ENCODE measurements around the gene FAM234A.

FAM234A gene

DNA sequence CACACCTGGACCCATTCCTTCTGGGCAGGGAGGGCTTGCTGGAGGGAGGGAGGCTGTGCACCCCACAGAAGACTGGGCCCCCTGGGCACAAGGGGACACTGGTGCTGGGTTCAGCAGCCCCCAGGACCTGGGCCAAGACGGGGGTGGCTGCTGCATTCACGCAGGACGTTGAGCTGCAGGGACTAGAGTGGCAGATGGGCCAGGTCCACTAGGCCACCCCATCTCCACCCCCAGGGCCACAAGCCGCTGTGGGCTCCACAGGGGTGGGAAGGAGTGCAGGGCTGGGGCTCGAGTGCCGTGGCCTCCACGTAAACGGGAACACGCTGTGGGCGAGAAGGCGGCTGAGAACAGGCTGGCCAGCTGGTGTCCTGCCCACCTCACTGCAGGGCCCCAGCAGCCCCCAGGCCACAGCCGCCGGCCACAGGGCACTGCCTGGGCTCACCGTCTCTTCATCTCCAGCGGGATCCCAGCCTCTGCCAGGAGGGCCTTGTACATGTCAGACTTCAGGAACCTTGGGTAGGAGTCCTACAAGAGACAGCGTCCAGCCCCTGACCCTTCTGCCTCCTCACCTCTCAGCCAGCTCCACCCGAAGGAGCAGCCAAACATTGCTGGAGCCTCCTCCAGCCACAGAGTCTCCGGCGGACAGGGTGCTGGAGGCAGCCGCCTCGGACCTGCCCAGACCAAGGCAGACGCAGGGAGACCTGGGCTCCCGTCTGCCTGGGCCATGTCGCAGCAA is 34.6 kb downstream of the FAM234A start:
- H3K4me3 ChIP-seq (ENCODE audit: low read depth in 1 of 2, low read length in 2 of 2) = peak overlapping the region; percentile 38 to 72
- H3K27me3 ChIP-seq (ENCODE audit: control insufficient read depth in 1 of 2, insufficient read depth in 2 of 2, low read length in 2 of 2) = no peaks in the 10 kb centered on the region
- H3K27ac ChIP-seq (ENCODE audit: low read depth, low read length) = no peak overlapping the region
- H3K9me3 ChIP-seq (ENCODE audit: control insufficient read depth in 1 of 2, low read length in 2 of 2) = no peaks in the 10 kb centered on the region
- peak overlapping the region; percentile 55 to 66 for H3K9ac ChIP-seq (ENCODE audit: low read depth in 1 of 2, low read length in 2 of 2)
- H3K36me3 ChIP-seq (ENCODE audit: control insufficient read depth in 1 of 2, insufficient read depth in 2 of 2, low read length in 2 of 2) = peaks cover 6 to 15% of the 10 kb centered on the region in 2 donors
- H3K4me1 ChIP-seq (ENCODE audit: control insufficient read depth in 1 of 2, insufficient read depth in 2 of 2, low read length in 2 of 2) = peaks cover 35 to 37% of the 10 kb centered on the region in 2 donors

DNA sequence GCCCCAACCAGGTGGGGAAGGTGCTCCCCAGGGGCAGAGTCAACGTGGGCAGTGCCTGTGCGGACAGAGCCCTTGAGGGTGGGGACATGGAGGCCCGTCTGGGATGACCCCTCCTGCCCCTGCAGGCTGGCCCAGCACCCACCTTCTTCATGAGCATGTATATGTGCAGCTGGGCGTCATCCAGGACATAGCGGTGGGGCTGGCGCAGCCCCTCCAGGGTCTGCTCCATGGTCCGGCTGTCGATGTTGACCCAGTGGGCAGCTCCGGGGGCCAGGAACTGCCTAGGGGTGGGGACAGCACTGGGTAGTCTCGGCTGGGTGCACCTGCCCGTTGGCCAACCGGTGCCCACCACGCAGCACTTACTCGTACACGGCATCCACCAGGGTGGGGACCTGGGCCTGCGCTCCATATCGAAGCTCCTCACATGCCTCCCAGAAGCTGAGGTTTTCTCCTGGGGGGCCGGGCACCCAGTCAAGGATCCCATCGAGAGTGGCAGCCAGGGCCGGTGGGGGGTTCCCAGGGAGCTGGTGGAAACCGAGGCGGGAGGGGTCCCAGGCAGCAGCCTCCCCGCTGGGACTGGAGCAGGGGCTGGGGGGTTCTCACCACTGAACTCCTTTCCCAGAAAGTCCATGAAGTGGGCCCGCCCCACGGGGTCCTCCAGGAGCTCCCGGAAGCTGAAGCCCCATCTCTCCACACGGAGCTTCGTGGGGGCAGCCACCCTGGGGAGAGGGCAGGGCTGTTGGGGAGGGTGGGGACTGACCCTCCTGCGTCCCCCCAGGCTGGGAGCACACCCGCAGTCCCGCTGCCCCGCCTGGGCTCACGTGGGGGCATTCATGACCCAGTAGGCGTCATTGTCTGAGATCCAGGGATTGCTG is 36.0 kb downstream of the FAM234A start:
- Histone ChIP-seq H3K4me3 (ENCODE audit: low read depth in 1 of 2, low read length in 2 of 2) (peak overlapping the region in 1 of 2 donors; percentile 32), H3K27me3 (ENCODE audit: control insufficient read depth in 1 of 2, insufficient read depth in 2 of 2, low read length in 2 of 2) (no peaks in the 10 kb centered on the region), H3K36me3 (ENCODE audit: control insufficient read depth in 1 of 2, insufficient read depth in 2 of 2, low read length in 2 of 2) (peaks cover 0 to 2% of the 10 kb centered on the region in 2 donors), H3K9me3 (ENCODE audit: control insufficient read depth in 1 of 2, low read length in 2 of 2) (no peaks in the 10 kb centered on the region), H3K9ac (ENCODE audit: low read depth in 1 of 2, low read length in 2 of 2) (no peak overlapping the region), H3K4me1 (ENCODE audit: control insufficient read depth in 1 of 2, insufficient read depth in 2 of 2, low read length in 2 of 2) (peaks cover 32 to 41% of the 10 kb centered on the region in 2 donors), H3K27ac (ENCODE audit: low read depth, low read length) (no peak overlapping the region)

DNA sequence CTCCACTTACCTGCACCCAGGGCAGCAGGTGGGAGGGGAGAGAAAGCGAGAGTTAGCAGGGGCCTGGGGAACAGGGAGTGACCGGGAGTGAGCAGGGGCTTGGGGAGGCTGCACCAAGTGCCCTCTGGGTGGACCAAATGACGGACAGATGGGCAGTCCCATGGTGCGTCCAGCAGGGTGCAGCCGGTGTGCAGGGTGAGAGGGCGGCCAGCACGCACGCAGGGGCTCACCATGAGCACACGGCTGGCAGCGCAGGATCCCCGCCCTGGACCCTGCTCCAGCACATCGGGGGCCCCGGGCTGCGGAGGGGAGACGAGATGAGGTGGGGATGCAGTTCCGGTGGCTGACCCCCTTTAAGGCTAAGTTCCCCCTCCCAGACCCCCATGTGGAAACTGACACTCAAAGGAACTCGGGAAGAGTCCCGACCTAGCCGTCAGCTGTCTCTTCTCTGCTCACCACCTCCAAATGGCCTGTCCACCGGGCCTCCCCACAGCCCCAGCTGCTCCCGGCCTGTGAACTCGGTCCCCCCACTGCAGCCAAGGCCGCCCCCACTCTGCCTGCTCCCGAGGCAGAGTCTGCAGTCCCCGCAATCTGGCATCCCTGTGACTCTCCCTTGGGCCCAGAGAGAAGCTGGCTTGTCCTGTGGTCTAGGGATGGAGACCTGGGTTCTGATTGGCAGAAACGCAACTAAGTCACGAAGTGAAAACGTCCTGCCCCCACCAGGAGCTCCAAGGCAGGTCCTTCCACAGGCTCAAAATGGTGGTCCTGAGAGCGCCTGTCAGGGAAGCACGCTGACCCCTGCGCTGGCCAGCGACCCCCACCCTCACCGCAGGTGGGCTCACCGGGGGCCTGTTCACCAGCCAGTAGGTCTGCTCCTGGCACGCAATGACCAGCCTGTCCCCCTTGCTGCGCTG is 38.3 kb downstream of the FAM234A start:
- Histone ChIP-seq H3K4me3 (ENCODE audit: low read depth in 1 of 2, low read length in 2 of 2) (no peak overlapping the region), H3K27me3 (ENCODE audit: control insufficient read depth in 1 of 2, insufficient read depth in 2 of 2, low read length in 2 of 2) (no peaks in the 10 kb centered on the region)

DNA sequence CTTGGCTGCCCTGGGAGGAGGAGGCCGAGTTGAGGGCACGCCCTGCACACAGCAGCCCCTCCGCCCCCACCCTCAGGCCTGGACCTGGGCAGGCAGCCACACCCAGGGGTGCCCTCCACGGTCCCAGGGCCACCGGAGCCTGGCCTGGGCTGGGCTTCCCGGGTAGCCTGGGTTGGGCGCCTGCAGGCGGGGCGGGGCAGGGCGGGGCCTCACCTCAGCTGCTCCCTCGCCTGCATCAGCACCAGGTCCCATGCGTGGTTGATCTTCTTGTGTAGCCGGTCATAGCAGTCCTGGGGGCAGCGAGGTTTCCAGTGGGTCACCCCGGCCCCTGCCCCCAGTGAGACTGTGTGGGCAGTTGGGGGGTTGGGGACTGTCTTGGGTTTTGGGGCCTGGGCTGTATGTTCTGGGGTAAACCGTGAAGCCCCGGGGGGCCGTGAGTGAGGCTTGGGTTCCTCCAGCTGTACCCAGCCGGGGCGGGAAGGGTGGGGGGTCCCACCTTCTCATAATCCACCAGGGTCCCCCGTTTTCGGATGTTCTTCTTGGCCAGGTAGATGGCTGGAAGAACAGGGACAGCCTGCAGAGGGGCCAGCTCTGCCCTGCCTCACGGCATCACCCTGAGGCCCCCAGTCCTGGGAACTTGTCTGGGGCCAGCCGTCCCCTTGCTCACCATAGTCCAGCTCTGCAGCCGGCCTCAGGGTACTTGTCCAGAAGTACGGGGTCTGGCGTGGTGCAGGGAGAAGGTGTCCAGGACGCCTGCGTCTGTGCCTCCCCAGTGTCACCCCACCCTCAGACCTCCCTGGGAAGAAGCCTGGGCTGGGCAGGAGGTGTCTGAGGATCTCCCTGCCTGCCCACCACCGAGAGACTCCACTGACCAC is 39.2 kb downstream of the FAM234A start:
- Histone ChIP-seq H3K36me3 (ENCODE audit: control insufficient read depth in 1 of 2, insufficient read depth in 2 of 2, low read length in 2 of 2) (no peaks in the 10 kb centered on the region), H3K9ac (ENCODE audit: low read depth in 1 of 2, low read length in 2 of 2) (no peak overlapping the region), H3K9me3 (ENCODE audit: control insufficient read depth in 1 of 2, low read length in 2 of 2) (no peaks in the 10 kb centered on the region), H3K4me1 (ENCODE audit: control insufficient read depth in 1 of 2, insufficient read depth in 2 of 2, low read length in 2 of 2) (peaks cover 10 to 22% of the 10 kb centered on the region in 2 donors), H3K27me3 (ENCODE audit: control insufficient read depth in 1 of 2, insufficient read depth in 2 of 2, low read length in 2 of 2) (peaks cover 0 to under 1% of the 10 kb centered on the region in 2 donors), H3K4me3 (ENCODE audit: low read depth in 1 of 2, low read length in 2 of 2) (no peak overlapping the region), H3K27ac (ENCODE audit: low read depth, low read length) (no peak overlapping the region)

More for the DNA sequence above, 38.3 kb downstream of the FAM234A start:
- H3K9ac ChIP-seq (ENCODE audit: low read depth in 1 of 2, low read length in 2 of 2) = peak overlapping the region in 1 of 2 donors; percentile 18
- peaks cover 16 to 28% of the 10 kb centered on the region in 2 donors for H3K4me1 ChIP-seq (ENCODE audit: control insufficient read depth in 1 of 2, insufficient read depth in 2 of 2, low read length in 2 of 2)
- H3K9me3 ChIP-seq (ENCODE audit: control insufficient read depth in 1 of 2, low read length in 2 of 2) = no peaks in the 10 kb centered on the region
- no peaks in the 10 kb centered on the region for H3K36me3 ChIP-seq (ENCODE audit: control insufficient read depth in 1 of 2, insufficient read depth in 2 of 2, low read length in 2 of 2)
- H3K27ac ChIP-seq (ENCODE audit: low read depth, low read length) = no peak overlapping the region

DNA sequence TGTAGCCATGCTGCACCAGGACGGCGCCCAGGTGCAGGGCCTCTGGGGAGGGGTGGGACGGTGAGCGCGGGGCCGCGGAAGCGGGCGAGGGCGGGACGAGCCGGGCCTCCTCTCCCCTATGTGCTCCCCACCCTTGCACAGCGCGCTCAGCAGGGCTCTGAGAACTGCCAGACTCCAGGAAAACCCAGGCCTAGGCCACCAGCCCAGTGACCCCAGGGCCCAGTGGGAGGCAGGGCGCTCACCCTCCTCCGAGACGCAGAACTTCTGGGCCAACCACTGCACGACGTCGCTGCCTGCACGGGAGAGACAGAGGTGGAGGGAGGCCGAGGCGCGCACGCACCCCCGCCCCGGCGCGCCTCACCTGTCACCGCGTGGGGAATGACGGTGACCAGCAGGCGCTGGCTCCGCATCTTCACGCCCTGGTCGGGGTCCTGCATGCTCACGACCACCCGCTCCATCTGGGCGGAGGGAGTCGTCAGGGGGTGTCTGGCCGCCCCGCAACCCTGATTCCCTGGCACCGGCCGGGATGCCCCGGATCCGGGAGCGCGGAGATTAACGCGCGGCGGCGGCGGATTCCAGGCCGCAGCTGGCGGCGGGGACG is 40.5 kb downstream of the FAM234A start:
- Histone ChIP-seq H3K4me3 (ENCODE audit: low read depth in 1 of 2, low read length in 2 of 2) (peak overlapping the region; percentile 20 to 59), H3K36me3 (ENCODE audit: control insufficient read depth in 1 of 2, insufficient read depth in 2 of 2, low read length in 2 of 2) (no peaks in the 10 kb centered on the region), H3K27me3 (ENCODE audit: control insufficient read depth in 1 of 2, insufficient read depth in 2 of 2, low read length in 2 of 2) (peaks cover 0 to 3% of the 10 kb centered on the region in 2 donors), H3K27ac (ENCODE audit: low read depth, low read length) (no peak overlapping the region), H3K9ac (ENCODE audit: low read depth in 1 of 2, low read length in 2 of 2) (no peak overlapping the region), H3K4me1 (ENCODE audit: control insufficient read depth in 1 of 2, insufficient read depth in 2 of 2, low read length in 2 of 2) (peaks cover 10 to 25% of the 10 kb centered on the region in 2 donors), H3K9me3 (ENCODE audit: control insufficient read depth in 1 of 2, low read length in 2 of 2) (no peaks in the 10 kb centered on the region)

DNA sequence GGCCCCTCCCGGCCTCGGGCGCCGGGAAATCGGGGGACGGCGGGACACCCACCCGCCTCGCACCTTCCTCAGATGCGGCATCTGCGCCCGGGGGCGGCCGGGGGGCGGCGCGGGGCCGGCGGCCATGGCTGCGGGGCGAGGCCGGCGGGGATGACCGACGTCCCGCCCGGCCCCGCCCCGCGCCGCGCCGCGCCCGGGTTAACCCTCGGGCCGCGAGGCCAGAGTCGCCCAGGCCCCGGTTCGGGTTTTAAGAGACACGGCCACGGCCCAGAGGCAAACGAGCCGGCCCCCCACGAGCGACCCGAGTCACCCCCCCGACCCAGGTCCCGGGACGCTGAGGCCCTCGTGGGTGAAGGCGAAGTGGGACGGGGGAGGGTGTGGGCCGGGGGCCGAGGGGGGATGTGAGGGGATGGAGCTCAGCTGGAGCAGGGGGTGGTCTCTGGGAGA is 41.2 kb downstream of the FAM234A start, which contains the start of gene RGS11:
Gene RGS11, minus strand, starts transcription at position 159 of the 447 bp plus-strand sequence. Its CDS starts 33 bp downstream, at position 126.
- H3K4me1 ChIP-seq (ENCODE audit: control insufficient read depth in 1 of 2, insufficient read depth in 2 of 2, low read length in 2 of 2) = peaks cover 10 to 25% of the 10 kb centered on the region in 2 donors
- H3K9me3 ChIP-seq (ENCODE audit: control insufficient read depth in 1 of 2, low read length in 2 of 2) = no peaks in the 10 kb centered on the region
- H3K27me3 ChIP-seq (ENCODE audit: control insufficient read depth in 1 of 2, insufficient read depth in 2 of 2, low read length in 2 of 2) = peaks cover 0 to 3% of the 10 kb centered on the region in 2 donors
- H3K9ac ChIP-seq (ENCODE audit: low read depth in 1 of 2, low read length in 2 of 2) = peak within 1 kb of the TSS in 1 of 2 donors; percentile 18
- H3K4me3 ChIP-seq (ENCODE audit: low read depth in 1 of 2, low read length in 2 of 2) = peak within 1 kb of the TSS; percentile 20 to 59
- H3K27ac ChIP-seq (ENCODE audit: low read depth, low read length) = no peak within 1 kb of the TSS
- H3K36me3 ChIP-seq (ENCODE audit: control insufficient read depth in 1 of 2, insufficient read depth in 2 of 2, low read length in 2 of 2) = no peaks in the 10 kb centered on the region

DNA sequence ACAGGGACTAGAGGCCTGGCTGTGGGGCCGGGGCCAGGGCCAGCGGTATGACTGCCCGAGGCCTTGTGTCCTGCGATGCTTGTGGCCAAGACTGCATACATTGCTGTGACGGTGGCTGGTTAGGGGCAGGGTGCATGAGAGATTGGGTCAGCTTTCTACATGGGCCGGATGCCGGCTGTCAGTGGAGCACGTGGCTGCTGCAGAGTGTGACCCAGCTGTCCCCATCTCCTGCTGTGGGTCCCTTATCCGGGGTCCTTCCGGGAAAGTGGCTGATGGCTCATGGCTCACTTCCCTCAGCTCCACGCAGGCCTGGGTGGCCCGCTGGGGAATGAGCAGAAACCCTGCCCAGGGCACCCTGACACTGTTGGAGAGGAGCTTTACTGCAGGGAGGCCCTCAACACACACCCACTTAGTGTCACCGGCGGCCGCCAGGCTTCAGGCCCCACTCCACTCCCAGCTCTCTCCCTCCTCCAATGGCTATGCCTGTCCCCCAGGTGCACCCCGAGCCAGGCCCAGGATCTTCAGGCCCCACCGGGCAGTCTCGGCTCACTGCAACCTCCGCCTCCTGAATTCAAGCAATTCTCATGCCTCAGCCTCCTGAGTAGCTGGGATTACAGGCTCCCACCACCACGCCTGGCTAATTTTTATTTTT is 41.9 kb downstream of the FAM234A start:
- Histone ChIP-seq H3K9me3 (ENCODE audit: control insufficient read depth in 1 of 2, low read length in 2 of 2) (no peaks in the 10 kb centered on the region), H3K27ac (ENCODE audit: low read depth, low read length) (no peak overlapping the region), H3K4me1 (ENCODE audit: control insufficient read depth in 1 of 2, insufficient read depth in 2 of 2, low read length in 2 of 2) (peaks cover 10 to 25% of the 10 kb centered on the region in 2 donors), H3K4me3 (ENCODE audit: low read depth in 1 of 2, low read length in 2 of 2) (no peak overlapping the region), H3K36me3 (ENCODE audit: control insufficient read depth in 1 of 2, insufficient read depth in 2 of 2, low read length in 2 of 2) (no peaks in the 10 kb centered on the region), H3K9ac (ENCODE audit: low read depth in 1 of 2, low read length in 2 of 2) (peak overlapping the region in 1 of 2 donors; percentile 18), H3K27me3 (ENCODE audit: control insufficient read depth in 1 of 2, insufficient read depth in 2 of 2, low read length in 2 of 2) (peaks cover 0 to 8% of the 10 kb centered on the region in 2 donors)

DNA sequence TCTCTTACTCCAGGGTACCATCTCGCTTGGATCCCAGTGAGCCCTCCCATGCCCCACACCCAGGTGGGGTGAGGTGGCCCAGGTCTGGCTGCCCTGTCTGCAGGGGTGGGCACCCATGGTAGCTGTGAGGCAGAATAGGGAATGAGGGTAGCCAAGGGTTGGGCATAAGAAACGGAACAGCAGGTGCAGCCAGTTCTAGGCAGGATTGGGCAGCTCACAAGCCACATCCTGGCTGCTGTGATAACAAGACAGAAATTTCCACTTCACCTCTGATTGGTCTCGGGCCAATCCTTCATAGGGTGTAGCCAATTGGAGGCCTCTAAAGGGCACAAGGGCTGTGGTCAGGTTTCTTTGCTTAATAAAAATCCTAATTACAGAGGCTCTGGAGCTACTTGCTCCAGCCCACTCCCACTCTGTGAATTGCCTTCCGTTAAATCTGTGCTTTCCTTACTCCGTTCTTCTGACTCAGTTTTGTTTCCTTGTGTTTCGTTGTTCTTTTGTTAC is 44.3 kb downstream of the FAM234A start:
- Histone ChIP-seq H3K36me3 (ENCODE audit: control insufficient read depth in 1 of 2, insufficient read depth in 2 of 2, low read length in 2 of 2) (no peaks in the 10 kb centered on the region), H3K9ac (ENCODE audit: low read depth in 1 of 2, low read length in 2 of 2) (no peak overlapping the region), H3K4me3 (ENCODE audit: low read depth in 1 of 2, low read length in 2 of 2) (no peak overlapping the region), H3K27me3 (ENCODE audit: control insufficient read depth in 1 of 2, insufficient read depth in 2 of 2, low read length in 2 of 2) (peaks cover 5 to 9% of the 10 kb centered on the region in 2 donors), H3K4me1 (ENCODE audit: control insufficient read depth in 1 of 2, insufficient read depth in 2 of 2, low read length in 2 of 2) (peaks cover 7 to 21% of the 10 kb centered on the region in 2 donors), H3K27ac (ENCODE audit: low read depth, low read length) (no peak overlapping the region), H3K9me3 (ENCODE audit: control insufficient read depth in 1 of 2, low read length in 2 of 2) (no peaks in the 10 kb centered on the region)
